NCI-H1694 (cell line): ENCODE results near the gene STIL.
A peak's percentile ranks its signal among the peaks of the same experiment; 100 is the strongest.
"Not testable (repeated sequence)": the region's sequence is repeated elsewhere in the genome, so short reads cannot be mapped to it uniquely, and the experiment has no call there.

ENCODE experiments used
- DNase-seq: peaks from one replicate; lab custom pipeline; 2025; lab: John Stamatoyannopoulos, UW

Gene STIL

GRCh38 chr1:47319968-47320367 lies 6.0 kb upstream of the STIL start:
- DNase-seq = not testable (repeated sequence)

- DNase-seq = no peak
Observed at GRCh38 chr1:47317841-47318240, 3.9 kb upstream of the STIL start.

- no peak for DNase-seq
Observed at GRCh38 chr1:47309427-47309826, 4.5 kb downstream of the STIL start.

- no peak for DNase-seq
Observed at GRCh38 chr1:47302472-47302871, 11.5 kb downstream of the STIL start.

- no peak for DNase-seq
Observed at GRCh38 chr1:47298025-47298699, 15.8 kb downstream of the STIL start.

- DNase-seq = no peak
Observed at GRCh38 chr1:47295579-47295978, 18.4 kb downstream of the STIL start.

GRCh38 chr1:47294863-47295262 lies 19.1 kb downstream of the STIL start:
- DNase-seq = not testable (repeated sequence)

- DNase-seq = not testable (repeated sequence)
Observed at GRCh38 chr1:47288116-47288515, 25.8 kb downstream of the STIL start.

- no peak for DNase-seq
Observed at GRCh38 chr1:47280142-47280541, 33.8 kb downstream of the STIL start.

- no peak for DNase-seq
Observed at GRCh38 chr1:47276850-47277249, 37.1 kb downstream of the STIL start.

GRCh38 chr1:47275811-47276210 lies 38.1 kb downstream of the STIL start:
- not testable (repeated sequence) for DNase-seq

GRCh38 chr1:47265529-47265928 lies 48.4 kb downstream of the STIL start:
- not testable (repeated sequence) for DNase-seq

GRCh38 chr1:47262787-47263413 lies 51.0 kb downstream of the STIL start:
- peak; percentile 23 for DNase-seq

- no peak for DNase-seq
Observed at GRCh38 chr1:47257224-47257623, 56.7 kb downstream of the STIL start.

GRCh38 chr1:47252795-47253194 lies 61.2 kb downstream of the STIL start:
- no peak for DNase-seq

- DNase-seq = no peak
Observed at GRCh38 chr1:47252369-47252768, 61.6 kb downstream of the STIL start.

GRCh38 chr1:47249755-47250154 lies 64.2 kb downstream of the STIL start:
- DNase-seq = no peak

GRCh38 chr1:47244339-47244862 lies 69.5 kb downstream of the STIL start:
- DNase-seq = no peak

GRCh38 chr1:47243910-47244309 lies 70.0 kb downstream of the STIL start:
- no peak for DNase-seq

- no peak for DNase-seq
Observed at GRCh38 chr1:47241114-47242113, 72.5 kb downstream of the STIL start.

- no peak for DNase-seq
Observed at GRCh38 chr1:47238935-47239592, 74.9 kb downstream of the STIL start.

GRCh38 chr1:47235806-47236205 lies 78.1 kb downstream of the STIL start:
- no peak for DNase-seq
